HepG2 (cell line): ENCODE measurements around the gene CTNNA2. TPM values are rescaled to one million over a fixed set of nuclear protein-coding genes. Genes with fewer than 3 reads are reported as not detected.

ENCODE experiments used
- ATAC-seq: fragments of 200-7000 bp; cut with Tn5 transposase; 3 replicates; pipeline ENCODE4 v1.9.1; 2020; ENCODE audit warnings: mild to moderate bottlenecking, moderate library complexity
- BruUV-seq: library from RNA; stranded (reverse); fragments of 400-500 nt; replicated peaks from 2 replicates; lab custom pipeline; 2021; lab: Mats Ljungman, UMichigan
- CTCF ChIA-PET: fragments of 300-600 bp; formaldehyde crosslinking; extraction: SDS; loops from one replicate; lab custom pipeline; 2021; ENCODE audit warnings: low total read pairs, inconsistent platforms, low intra/inter-chr PET ratio; lab: Yijun Ruan, JAX
- POLR2A ChIA-PET: fragments of 350-600 bp; sonication (Branson Sonifier 250); formaldehyde crosslinking; loops from one replicate; lab custom pipeline; 2020; ENCODE audit warnings: antibody characterized with exemption, inconsistent platforms; lab: Yijun Ruan, JAX
- DNase-seq: peaks from one replicate; pipeline ENCODE4 v3.0.0-alpha.2; 2015; ENCODE audit warnings: low spot score
- FAIRE-seq: peaks from 3 replicates; lab custom pipeline; 2011; peaks lifted over from hg19 to GRCh38; lab: Jason Lieb, UNC
- H2AFZ ChIP-seq: one replicate; pipeline ENCODE4 v1.6.1; 2011; ENCODE audit warnings: low read length, inconsistent platforms
- H3K27ac ChIP-seq: fragments of 300-600 bp; 3 replicates; pipeline ENCODE4 v1.8.0; 2011; ENCODE audit warnings: mixed run types, mild to moderate bottlenecking, mixed read lengths, low read length, inconsistent platforms; ENCODE audit not compliant: insufficient read depth; ENCODE audit errors: extremely low read length
- H3K27me3 ChIP-seq, 2 experiments: fragments of 200-600 bp in 1 of 2; 2 replicates in 1 of 2; 3 replicates in 1 of 2; pipeline versions ENCODE4 v1.6.0 to v1.8.0; 2011; ENCODE audit warnings: low read length in 2 of 2, mild to moderate bottlenecking in 2 of 2, moderate library complexity in 2 of 2, inconsistent platforms in 1 of 2; ENCODE audit not compliant: insufficient read depth in 2 of 2, control insufficient read depth in 1 of 2
- H3K36me3 ChIP-seq, 2 experiments: fragments of 200-600 bp in 1 of 2; replicated peaks in 1 of 2; 2 replicates in 1 of 2; 3 replicates in 1 of 2; pipeline versions ENCODE4 v1.5.1 to v1.8.0; 2011; ENCODE audit warnings: low read length in 2 of 2, inconsistent platforms in 1 of 2; ENCODE audit not compliant: insufficient read depth in 2 of 2, control insufficient read depth in 1 of 2
- H3K4me1 ChIP-seq: 2 replicates; pipeline ENCODE4 v1.5.1; 2012; ENCODE audit warnings: low read length, inconsistent platforms; ENCODE audit not compliant: insufficient read depth
- H3K4me2 ChIP-seq: 2 replicates; pipeline ENCODE4 v1.6.0; 2011; ENCODE audit warnings: low read depth, low read length, inconsistent platforms
- H3K4me3 ChIP-seq, 3 experiments: fragments of 200-600 bp in 1 of 3; sonication (generic), shearing (Covaris generic) in 1 of 3; replicated peaks in 1 of 3; 2 replicates each; pipeline ENCODE4 v1.5.1; 2011 to 2016; ENCODE audit warnings: low read length in 3 of 3, inconsistent platforms in 2 of 3, low read depth in 2 of 3, mild to moderate bottlenecking in 2 of 3, control low read depth in 1 of 3, mixed read lengths in 1 of 3; ENCODE audit not compliant: insufficient read depth in 1 of 3
- H3K79me2 ChIP-seq: one replicate; pipeline ENCODE4 v1.6.1; 2011; ENCODE audit warnings: low read length, inconsistent platforms; ENCODE audit not compliant: insufficient read depth
- H3K9ac ChIP-seq: 2 replicates; pipeline ENCODE4 v1.6.0; 2011; ENCODE audit warnings: mild to moderate bottlenecking, low read depth, low read length, inconsistent platforms; ENCODE audit not compliant: insufficient read depth
- H3K9me3 ChIP-seq: 2 replicates; pipeline ENCODE4 v1.5.1; 2012; ENCODE audit warnings: mild to moderate bottlenecking, low read length
- H4K20me1 ChIP-seq: 2 replicates; pipeline ENCODE4 v1.6.0; 2011; ENCODE audit warnings: inconsistent platforms, mild to moderate bottlenecking, low read length, moderate library complexity; ENCODE audit not compliant: insufficient read depth
- AHDC1 ChIP-seq: sonication (generic); formaldehyde crosslinking; IDR thresholded peaks from 2 replicates; pipeline ENCODE4 v1.5.1; 2020; ENCODE audit warnings: mild to moderate bottlenecking, missing genetic modification reagents, borderline replicate concordance
- CENPX ChIP-seq: sonication (generic); formaldehyde crosslinking; IDR thresholded peaks from 2 replicates; pipeline ENCODE4 v1.9.0; 2021; ENCODE audit warnings: mild to moderate bottlenecking, missing genetic modification reagents, moderate library complexity
- CREB3 ChIP-seq: sonication (generic); formaldehyde crosslinking; IDR thresholded peaks from 2 replicates; pipeline ENCODE4 v1.5.0; 2020; ENCODE audit warnings: missing genetic modification reagents
- DNMT3B ChIP-seq: conservative IDR thresholded peaks from 2 replicates; pipeline ENCODE4 v1.6.1; 2016; ENCODE audit warnings: missing biosample characterization, control low read depth
- E2F1 ChIP-seq: sonication (generic); formaldehyde crosslinking; IDR thresholded peaks from 2 replicates; pipeline ENCODE4 v1.5.0; 2020; ENCODE audit warnings: missing genetic modification reagents
- FOXO4 ChIP-seq: sonication (generic); formaldehyde crosslinking; conservative IDR thresholded peaks from 2 replicates; pipeline ENCODE4 v1.8.1; 2023; ENCODE audit warnings: missing genetic modification reagents
- IRX3 ChIP-seq: sonication (generic); formaldehyde crosslinking; IDR thresholded peaks from 2 replicates; pipeline ENCODE4 v1.8.1; 2023; ENCODE audit warnings: mild to moderate bottlenecking, low read depth, missing genetic modification reagents, borderline replicate concordance
- MXD1 ChIP-seq: sonication (generic); formaldehyde crosslinking; IDR thresholded peaks from 2 replicates; pipeline ENCODE4 v1.4.0; 2020; ENCODE audit warnings: mild to moderate bottlenecking, missing genetic modification reagents
- RFX3 ChIP-seq: IDR thresholded peaks from 2 replicates; pipeline ENCODE4 v1.6.1; 2016; ENCODE audit warnings: missing biosample characterization, missing genetic modification reagents
- TGIF2 ChIP-seq: IDR thresholded peaks from 2 replicates; pipeline ENCODE4 v1.6.1; 2016; ENCODE audit warnings: control low read depth, missing compliant biosample characterization
- ZNF687 ChIP-seq: sonication (generic); formaldehyde crosslinking; IDR thresholded peaks from 2 replicates; pipeline ENCODE4 v1.5.1; 2020; ENCODE audit warnings: mild to moderate bottlenecking, missing genetic modification reagents, moderate library complexity
- WGBS: methylation state at CpG from one replicate; pipeline ENCODE4 v1.1.6; 2017; ENCODE audit warnings: low lambda C conversion rate; 5-methylcytosine and 5-hydroxymethylcytosine counted together
- in situ Hi-C: cut with HindIII; loops from 2 replicates; pipeline ENCODE4 v1.10.0; 2017; ENCODE audit warnings: low pct_unique_long_range_greater_than_20kb; ENCODE audit not compliant: extremely low pct_ligation_motif_present
- intact Hi-C: fragments of 100-400 bp; cut with micrococcal nuclease; formaldehyde crosslinking; loops from one replicate; pipeline ENCODE4 v1.10.0; 2022; ENCODE audit not compliant: unreplicated experiment
- polyA plus RNA-seq, 8 experiments: library from polyadenylated mRNA; depleted of rRNA in 3 of 8; stranded (reverse) in 7 of 8; unstranded in 1 of 8; fragments of >200 nt; fragmentation: Illumina TruSeq in 4 of 8; extraction: Trizol in 4 of 8; gene quantifications; 2 replicates each; pipeline versions ENCODE4 v1.2.1 to v1.2.3, GENCODE V29; 2011 to 2016; ENCODE audit warnings: low read depth in 4 of 8, missing spikeins in 1 of 8, mixed read lengths in 1 of 8; ENCODE audit not compliant: insufficient read depth in 1 of 8
- total RNA-seq, 5 experiments: library from RNA; depleted of rRNA; stranded (reverse); fragments of >200 nt; fragmentation: Illumina TruSeq; extraction: Trizol; gene quantifications; 2 replicates each; pipeline ENCODE4 v1.2.3, GENCODE V29; 2016; ENCODE audit warnings: low read depth in 1 of 5

CTNNA2 gene
- total and polyA plus RNA-seq, 2 of the 13 experiments (the other 11 are each of a cell fraction or from before 2014, with no cell fraction given), result not detected

- Histone ChIP-seq H3K9me3 (no peaks in the 10 kb centered on the region), H3K9ac (no peak overlapping the region), H3K79me2 (no peaks in the 10 kb centered on the region), H3K27me3 (no peaks in the 10 kb centered on the region), H2AFZ (no peak overlapping the region), H3K4me1 (no peaks in the 10 kb centered on the region), H3K27ac (no peak overlapping the region), H3K4me3 (no peak overlapping the region), H4K20me1 (no peaks in the 10 kb centered on the region), H3K36me3 (no peaks in the 10 kb centered on the region), H3K4me2 (no peak overlapping the region)
- WGBS, result under 1% methylated on average over 3 of the region's 3 CpGs
- CTCF ChIA-PET, result no interaction called here
- POLR2A ChIA-PET, result no interaction called here
- in situ Hi-C loops (no loop called here), intact Hi-C loops (no loop called here)
- no peak for ATAC-seq
- no peak for FAIRE-seq
- TF ChIP-seq FOXO4 (CRISPR knock-in tag) (no peak), AHDC1 (no peak), CREB3 (CRISPR knock-in tag) (no peak), IRX3 (no peak), MXD1 (CRISPR knock-in tag) (no peak), E2F1 (CRISPR knock-in tag) (no peak), DNMT3B (no peak), TGIF2 (CRISPR knock-in tag) (no peak), ZNF687 (CRISPR knock-in tag) (no peak), RFX3 (CRISPR knock-in tag) (no peak), CENPX (no peak)
- DNase-seq, result no peak
- no TSS peak for BruUV-seq
Observed at GRCh38 chr2:79638410-79638809, 125.6 kb downstream of the CTNNA2 start.
